OCI-LY1 (cell line): ENCODE data around the gene PDS5A.
"Not testable (repeated sequence)": the region's sequence is repeated elsewhere in the genome, so short reads cannot be mapped to it uniquely, and the experiment has no call there.

Source experiments
- H2AFZ ChIP-seq: fragments of 200-600 bp; sonication (generic), shearing (Covaris generic); 2 replicates; pipeline ENCODE4 v1.6.0; 2014; ENCODE audit warnings: antibody characterized with exemption, mild to moderate bottlenecking, low read length
- H3F3A ChIP-seq: fragments of 200-600 bp; sonication (generic), shearing (Covaris generic); 2 replicates; pipeline ENCODE4 v1.6.0; 2014; ENCODE audit warnings: mild to moderate bottlenecking, antibody characterized with exemption, low read length, moderate library complexity; ENCODE audit not compliant: insufficient read depth
- H3K27ac ChIP-seq: fragments of 200-600 bp; sonication (generic); 2 replicates; pipeline ENCODE4 v1.5.1; 2014; ENCODE audit warnings: low read length, mixed run types, mild to moderate bottlenecking, low read depth; ENCODE audit not compliant: poor library complexity, severe bottlenecking
- H3K27me3 ChIP-seq: fragments of 200-600 bp; sonication (generic); 2 replicates; pipeline ENCODE4 v1.6.0; 2014; ENCODE audit warnings: antibody characterized with exemption, mild to moderate bottlenecking, low read length, moderate library complexity; ENCODE audit not compliant: insufficient read depth
- H3K36me3 ChIP-seq: fragments of 200-600 bp; sonication (generic); 2 replicates; pipeline ENCODE4 v1.6.1; 2014; ENCODE audit warnings: mild to moderate bottlenecking, antibody characterized with exemption, low read length, moderate library complexity, mixed read lengths; ENCODE audit not compliant: insufficient read depth
- H3K4me1 ChIP-seq: fragments of 200-600 bp; sonication (generic); 2 replicates; pipeline ENCODE4 v1.5.1; 2014; ENCODE audit warnings: mild to moderate bottlenecking, low read length, moderate library complexity; ENCODE audit not compliant: insufficient read depth, severe bottlenecking
- H3K4me2 ChIP-seq: fragments of 200-600 bp; sonication (generic), shearing (Covaris generic); 2 replicates; pipeline ENCODE4 v1.6.1; 2014; ENCODE audit warnings: low read length
- H3K4me3 ChIP-seq: fragments of 200-600 bp; sonication (generic); 2 replicates; pipeline ENCODE4 v1.5.1; 2014; ENCODE audit warnings: low read length, low read depth, mild to moderate bottlenecking, mixed read lengths; ENCODE audit not compliant: poor library complexity, severe bottlenecking
- H3K79me2 ChIP-seq: fragments of 200-600 bp; shearing (Covaris generic); 2 replicates; pipeline ENCODE4 v1.6.1; 2016; ENCODE audit warnings: mixed run types, low read length, mixed read lengths; ENCODE audit not compliant: insufficient read depth
- H3K9ac ChIP-seq: fragments of 200-600 bp; sonication (generic), shearing (Covaris generic); 2 replicates; pipeline ENCODE4 v1.6.1; 2014; ENCODE audit warnings: mild to moderate bottlenecking, low read length, mixed read lengths
- H3K9me2 ChIP-seq: fragments of 200-600 bp; sonication (generic), shearing (Covaris generic); 2 replicates; pipeline ENCODE4 v1.6.1; 2014; ENCODE audit warnings: low read depth, mild to moderate bottlenecking, low read length, mixed read lengths
- H3K9me3 ChIP-seq: fragments of 200-600 bp; shearing (Covaris generic); 2 replicates; pipeline ENCODE4 v1.6.1; 2014; ENCODE audit warnings: low read length, mixed read lengths
- H4K20me1 ChIP-seq: fragments of 200-600 bp; sonication (generic), shearing (Covaris generic); 2 replicates; pipeline ENCODE4 v1.6.0; 2016; ENCODE audit warnings: mild to moderate bottlenecking, low read length; ENCODE audit not compliant: insufficient read depth
- CTCF ChIP-seq: fragments of 200-600 bp; sonication (generic), shearing (Covaris generic); IDR thresholded peaks from 2 replicates; pipeline ENCODE4 v1.5.1; 2017; ENCODE audit warnings: mild to moderate bottlenecking, antibody characterized with exemption, low read length, moderate library complexity, mixed read lengths
- EZH2 ChIP-seq: fragments of 200-600 bp; sonication (generic), shearing (Covaris generic); IDR thresholded peaks from 2 replicates; pipeline ENCODE4 v1.8.0; 2017; ENCODE audit warnings: borderline replicate concordance, mixed run types, mild to moderate bottlenecking, antibody characterized with exemption, low read length, moderate library complexity, mixed read lengths

PDS5A gene

DNA sequence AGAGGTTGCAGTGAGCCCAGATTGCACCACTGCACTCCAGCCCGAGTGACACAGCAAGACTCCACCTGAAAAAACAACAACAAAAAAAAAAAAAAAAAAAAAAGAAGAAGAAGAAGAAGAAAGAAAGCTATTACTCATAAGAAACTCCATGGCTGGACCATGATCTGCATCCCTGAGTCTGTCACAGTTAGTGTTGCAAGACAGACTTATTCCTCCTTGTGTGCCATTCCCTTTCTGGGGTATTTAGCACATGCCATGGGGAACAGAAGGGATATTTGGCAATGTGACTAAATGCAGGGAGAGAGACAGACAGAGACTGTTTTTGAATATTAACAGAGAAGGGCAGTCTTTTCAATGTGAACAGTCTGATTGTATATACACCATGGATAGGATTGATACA lies 16.7 kb upstream of the PDS5A start:
- no peaks in the 10 kb centered on the region for H3K9me3 ChIP-seq
- no peaks in the 10 kb centered on the region for H3K9me2 ChIP-seq
- H4K20me1 ChIP-seq, result no peaks in the 10 kb centered on the region
- H3K4me2 ChIP-seq, result no peak overlapping the region
- no peak overlapping the region for H3K4me3 ChIP-seq
- H3K79me2 ChIP-seq, result no peaks in the 10 kb centered on the region
- H3F3A ChIP-seq, result no peaks in the 10 kb centered on the region
- no peak overlapping the region for H3K27ac ChIP-seq
- H2AFZ ChIP-seq, result no peak overlapping the region
- H3K36me3 ChIP-seq, result no peaks in the 10 kb centered on the region
- TF ChIP-seq CTCF (no peak), EZH2 (no peak)
- no peaks in the 10 kb centered on the region for H3K4me1 ChIP-seq
- no peaks in the 10 kb centered on the region for H3K27me3 ChIP-seq
- H3K9ac ChIP-seq, result no peak overlapping the region

DNA sequence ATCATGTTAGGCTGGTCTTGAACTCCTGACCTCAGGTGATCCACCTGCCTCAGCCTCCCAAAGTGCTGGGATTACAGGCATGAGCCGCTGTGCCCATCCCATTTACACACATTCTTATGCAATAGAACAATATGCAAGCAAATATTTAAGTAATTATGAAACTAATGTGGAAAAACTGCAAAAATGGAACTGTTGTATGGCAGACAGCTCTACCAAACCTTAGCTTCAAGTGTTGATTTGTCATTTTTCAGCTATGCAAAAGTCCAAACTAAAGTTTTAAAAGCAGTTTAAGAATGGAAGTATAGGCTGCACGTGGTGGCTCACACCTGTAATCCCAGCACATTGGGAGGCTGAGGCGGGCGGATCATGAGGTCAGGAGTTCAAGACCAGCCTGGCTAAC lies 11.7 kb upstream of the PDS5A start:
- H3K27me3 ChIP-seq, H3K4me2 ChIP-seq, H3K9ac ChIP-seq, H3K79me2 ChIP-seq, H3K4me3 ChIP-seq, H3K9me2 ChIP-seq, H3K27ac ChIP-seq, H2AFZ ChIP-seq, H3K4me1 ChIP-seq, H3F3A ChIP-seq, H3K9me3 ChIP-seq, H4K20me1 ChIP-seq, H3K36me3 ChIP-seq: not testable (repeated sequence)

GRCh38 chr4:39987485-39987884 lies 9.8 kb upstream of the PDS5A start:
- Histone ChIP-seq H3K27me3 (no peaks in the 10 kb centered on the region), H3K79me2 (no peaks in the 10 kb centered on the region), H3K9me3 (no peaks in the 10 kb centered on the region), H3K4me2 (no peak overlapping the region), H2AFZ (no peak overlapping the region), H3F3A (no peaks in the 10 kb centered on the region), H3K27ac (no peak overlapping the region), H3K9ac (no peak overlapping the region), H3K36me3 (no peaks in the 10 kb centered on the region), H3K9me2 (no peaks in the 10 kb centered on the region), H4K20me1 (no peaks in the 10 kb centered on the region), H3K4me3 (no peak overlapping the region), H3K4me1 (no peaks in the 10 kb centered on the region)
- TF ChIP-seq CTCF (no peak), EZH2 (no peak)

- Histone ChIP-seq H3K9me2 (no peaks in the 10 kb centered on the region), H2AFZ (peak overlapping the region; percentile 40; the same call in 1 of the 2 replicates), H3K27ac (peak overlapping the region; percentile 91), H3K27me3 (no peaks in the 10 kb centered on the region), H3K4me3 (peak overlapping the region; percentile 40), H3K9ac (peak overlapping the region; percentile 96), H3K4me2 (peak overlapping the region; percentile 98), H3K4me1 (peaks cover 30% of the 10 kb centered on the region), H3K79me2 (peaks cover 32% of the 10 kb centered on the region), H3K9me3 (no peaks in the 10 kb centered on the region), H3F3A (no peaks in the 10 kb centered on the region), H4K20me1 (no peaks in the 10 kb centered on the region), H3K36me3 (peaks cover 23% of the 10 kb centered on the region)
- no peak for TF ChIP-seq CTCF
- TF ChIP-seq EZH2, result no peak
Measured at GRCh38 chr4:39978904-39979303, 1.2 kb upstream of the PDS5A start.
